ENCODE measurements around the gene KSR2. TPM values are rescaled to one million over a fixed set of nuclear protein-coding genes. Genes with fewer than 3 reads are reported as not detected.

KSR2 gene
- total and polyA plus RNA-seq, 2 donors from 2014 or later = 0.34 to 2.9 TPM

GRCh38 chr12:117827660-117828059 lies 141.1 kb downstream of the KSR2 start:
- FAIRE-seq (no peak), DNase-seq (no peak)
- Histone ChIP-seq H3K4me1 (ENCODE audit: control insufficient read depth in 2 of 3, insufficient read depth in 2 of 3, low read depth in 1 of 3, low read length in 3 of 3) (no peaks in the 10 kb centered on the region), H3K9me3 (ENCODE audit: control insufficient read depth in 2 of 3, insufficient read depth in 1 of 3, low read length in 3 of 3) (peaks cover 0 to 11% (median 8%) of the 10 kb centered on the region in 3 donors), H3K27me3 (ENCODE audit: control insufficient read depth, insufficient read depth, low read length) (no peaks in the 10 kb centered on the region), H3K27ac (ENCODE audit: low read depth in 2 of 2, low read length in 2 of 2) (no peak overlapping the region), H3K4me3 (ENCODE audit: low read length in 3 of 3) (no peak overlapping the region), H3K9ac (ENCODE audit: low read length in 3 of 3) (no peak overlapping the region), H3K36me3 (ENCODE audit: control insufficient read depth in 2 of 3, insufficient read depth in 3 of 3, low read length in 3 of 3) (no peaks in the 10 kb centered on the region)
- TF ChIP-seq CTCF (IDR thresholded peaks at IDR 0.05; ENCODE audit: borderline replicate concordance, extremely low read depth, insufficient read depth) = no peak
- intact Hi-C loops (cut with DNase I) = no loop called here

- Histone ChIP-seq H3K27me3 (ENCODE audit: control insufficient read depth, insufficient read depth, low read length) (no peaks in the 10 kb centered on the region), H3K4me1 (ENCODE audit: control insufficient read depth in 2 of 3, insufficient read depth in 2 of 3, low read depth in 1 of 3, low read length in 3 of 3) (no peaks in the 10 kb centered on the region), H3K9me3 (ENCODE audit: control insufficient read depth in 2 of 3, insufficient read depth in 1 of 3, low read length in 3 of 3) (peaks cover 0 to 11% (median 8%) of the 10 kb centered on the region in 3 donors), H3K27ac (ENCODE audit: low read depth in 2 of 2, low read length in 2 of 2) (no peak overlapping the region), H3K9ac (ENCODE audit: low read length in 3 of 3) (no peak overlapping the region), H3K36me3 (ENCODE audit: control insufficient read depth in 2 of 3, insufficient read depth in 3 of 3, low read length in 3 of 3) (no peaks in the 10 kb centered on the region), H3K4me3 (ENCODE audit: low read length in 3 of 3) (no peak overlapping the region)
- FAIRE-seq = no peak
- intact Hi-C loops (cut with DNase I) = no loop called here
- TF ChIP-seq CTCF (IDR thresholded peaks at IDR 0.05; ENCODE audit: borderline replicate concordance, extremely low read depth, insufficient read depth) = no peak
- no peak for DNase-seq
These were observed 143.0 kb downstream of the KSR2 start for GRCh38 chr12:117825827-117826226.

- FAIRE-seq = no peak
These were observed 147.2 kb downstream of the KSR2 start for GRCh38 chr12:117821480-117822175.

More at GRCh38 chr12:117821480-117822175, 147.2 kb downstream of the KSR2 start:
- no peak for DNase-seq
- Histone ChIP-seq H3K27me3 (ENCODE audit: control insufficient read depth, insufficient read depth, low read length) (no peaks in the 10 kb centered on the region), H3K27ac (ENCODE audit: low read depth in 2 of 2, low read length in 2 of 2) (no peak overlapping the region), H3K9ac (ENCODE audit: low read length in 3 of 3) (no peak overlapping the region), H3K9me3 (ENCODE audit: control insufficient read depth in 2 of 3, insufficient read depth in 1 of 3, low read length in 3 of 3) (no peaks in the 10 kb centered on the region), H3K4me1 (ENCODE audit: control insufficient read depth in 2 of 3, insufficient read depth in 2 of 3, low read depth in 1 of 3, low read length in 3 of 3) (no peaks in the 10 kb centered on the region), H3K4me3 (ENCODE audit: low read length in 3 of 3) (no peak overlapping the region), H3K36me3 (ENCODE audit: control insufficient read depth in 2 of 3, insufficient read depth in 3 of 3, low read length in 3 of 3) (no peaks in the 10 kb centered on the region)
- intact Hi-C loops (cut with DNase I) = no loop called here
- no peak for TF ChIP-seq CTCF (IDR thresholded peaks at IDR 0.05; ENCODE audit: borderline replicate concordance, extremely low read depth, insufficient read depth)
